ENCODE results near the gene NHSL2.
"Not testable (repeated sequence)": the region's sequence is repeated elsewhere in the genome, so short reads cannot be mapped to it uniquely, and the experiment has no call there.

Gene NHSL2

GRCh38 chrX:72058346-72058745 is 147.7 kb downstream of the NHSL2 start:
- not testable (repeated sequence) for H3K27ac Mint-ChIP-seq (ENCODE audit: low read depth); ATAC-seq (replicated peaks; ENCODE audit: extremely low read depth, poor library complexity, severe bottlenecking); DNase-seq (ENCODE audit: low spot score in 2 of 2); H3K27me3 Mint-ChIP-seq; H3K36me3 Mint-ChIP-seq (ENCODE audit: insufficient read depth); H3K9me3 Mint-ChIP-seq; H3K4me3 Mint-ChIP-seq
- H3K4me1 Mint-ChIP-seq, result peaks cover 15% of the 10 kb centered on the region

GRCh38 chrX:72060196-72060920 is 149.7 kb downstream of the NHSL2 start:
- no peak overlapping the region for H3K27ac Mint-ChIP-seq (ENCODE audit: low read depth)
- peaks cover 6% of the 10 kb centered on the region for H3K27me3 Mint-ChIP-seq
- no peaks in the 10 kb centered on the region for H3K9me3 Mint-ChIP-seq
- ATAC-seq (replicated peaks; ENCODE audit: extremely low read depth, poor library complexity, severe bottlenecking), result no peak
- H3K36me3 Mint-ChIP-seq (ENCODE audit: insufficient read depth), result peaks cover 3% of the 10 kb centered on the region
- no peak overlapping the region for H3K4me3 Mint-ChIP-seq
- no peak for DNase-seq (ENCODE audit: low spot score in 2 of 2)
- H3K4me1 Mint-ChIP-seq, result peaks cover 11% of the 10 kb centered on the region

GRCh38 chrX:72060921-72061490 is 150.4 kb downstream of the NHSL2 start:
- DNase-seq (ENCODE audit: low spot score in 2 of 2), result no peak
- ATAC-seq (replicated peaks; ENCODE audit: extremely low read depth, poor library complexity, severe bottlenecking), result no peak
- H3K36me3 Mint-ChIP-seq (ENCODE audit: insufficient read depth), result peaks cover 3% of the 10 kb centered on the region
- H3K4me1 Mint-ChIP-seq, result peaks cover 11% of the 10 kb centered on the region
- H3K9me3 Mint-ChIP-seq, result no peaks in the 10 kb centered on the region
- no peak overlapping the region for H3K4me3 Mint-ChIP-seq
- no peak overlapping the region for H3K27ac Mint-ChIP-seq (ENCODE audit: low read depth)
- peaks cover 13% of the 10 kb centered on the region for H3K27me3 Mint-ChIP-seq

GRCh38 chrX:72062916-72063315 is 152.3 kb downstream of the NHSL2 start:
- Mint-ChIP-seq H3K27me3 (peaks cover 26% of the 10 kb centered on the region), H3K36me3 (ENCODE audit: insufficient read depth) (peaks cover 3% of the 10 kb centered on the region), H3K4me3 (no peak overlapping the region), H3K27ac (ENCODE audit: low read depth) (no peak overlapping the region), H3K9me3 (no peaks in the 10 kb centered on the region), H3K4me1 (peaks cover 11% of the 10 kb centered on the region)
- no peak for DNase-seq (ENCODE audit: low spot score in 2 of 2)
- ATAC-seq (replicated peaks; ENCODE audit: extremely low read depth, poor library complexity, severe bottlenecking), result no peak

GRCh38 chrX:72069350-72070160 is 158.9 kb downstream of the NHSL2 start:
- Mint-ChIP-seq H3K9me3 (no peaks in the 10 kb centered on the region), H3K4me3 (peak overlapping the region; percentile 69)
- ATAC-seq (replicated peaks; ENCODE audit: extremely low read depth, poor library complexity, severe bottlenecking), result no peak

GRCh38 chrX:72071213-72071612 is 160.6 kb downstream of the NHSL2 start:
- Mint-ChIP-seq H3K27ac (ENCODE audit: low read depth) (peak overlapping the region; percentile 6), H3K27me3 (peaks cover 60% of the 10 kb centered on the region)

More at GRCh38 chrX:72069350-72070160, 158.9 kb downstream of the NHSL2 start:
- DNase-seq (ENCODE audit: low spot score in 2 of 2), result no peak
- no peak overlapping the region for H3K27ac Mint-ChIP-seq (ENCODE audit: low read depth)
- peaks cover 10% of the 10 kb centered on the region for H3K36me3 Mint-ChIP-seq (ENCODE audit: insufficient read depth)
- peaks cover 20% of the 10 kb centered on the region for H3K4me1 Mint-ChIP-seq
- H3K27me3 Mint-ChIP-seq, result peaks cover 75% of the 10 kb centered on the region

GRCh38 chrX:72073633-72074032 is 163.0 kb downstream of the NHSL2 start:
- H3K9me3 Mint-ChIP-seq, result no peaks in the 10 kb centered on the region
- no peak overlapping the region for H3K4me3 Mint-ChIP-seq
- peaks cover 42% of the 10 kb centered on the region for H3K27me3 Mint-ChIP-seq
- ATAC-seq (replicated peaks; ENCODE audit: extremely low read depth, poor library complexity, severe bottlenecking), result no peak
- DNase-seq (ENCODE audit: low spot score in 2 of 2), result no peak
- H3K4me1 Mint-ChIP-seq, result peaks cover 21% of the 10 kb centered on the region
- H3K36me3 Mint-ChIP-seq (ENCODE audit: insufficient read depth), result peaks cover 5% of the 10 kb centered on the region
- no peak overlapping the region for H3K27ac Mint-ChIP-seq (ENCODE audit: low read depth)

More at GRCh38 chrX:72071213-72071612, 160.6 kb downstream of the NHSL2 start:
- Mint-ChIP-seq H3K9me3 (no peaks in the 10 kb centered on the region), H3K4me3 (no peak overlapping the region), H3K36me3 (ENCODE audit: insufficient read depth) (peaks cover 8% of the 10 kb centered on the region), H3K4me1 (peaks cover 20% of the 10 kb centered on the region)
- ATAC-seq (replicated peaks; ENCODE audit: extremely low read depth, poor library complexity, severe bottlenecking) (no peak), DNase-seq (ENCODE audit: low spot score in 2 of 2) (no peak)

GRCh38 chrX:72078411-72078810 is 167.8 kb downstream of the NHSL2 start:
- no peak for DNase-seq (ENCODE audit: low spot score in 2 of 2)

GRCh38 chrX:72079607-72080006 is 169.0 kb downstream of the NHSL2 start:
- no peaks in the 10 kb centered on the region for H3K9me3 Mint-ChIP-seq
- H3K36me3 Mint-ChIP-seq (ENCODE audit: insufficient read depth), result no peaks in the 10 kb centered on the region
- ATAC-seq (replicated peaks; ENCODE audit: extremely low read depth, poor library complexity, severe bottlenecking), result no peak
- H3K27ac Mint-ChIP-seq (ENCODE audit: low read depth), result no peak overlapping the region
- H3K27me3 Mint-ChIP-seq, result no peaks in the 10 kb centered on the region
- no peak for DNase-seq (ENCODE audit: low spot score in 2 of 2)
- H3K4me1 Mint-ChIP-seq, result peaks cover 13% of the 10 kb centered on the region
- no peak overlapping the region for H3K4me3 Mint-ChIP-seq

More at GRCh38 chrX:72078411-72078810, 167.8 kb downstream of the NHSL2 start:
- H3K4me3 Mint-ChIP-seq, result no peak overlapping the region
- H3K36me3 Mint-ChIP-seq (ENCODE audit: insufficient read depth), result peaks cover under 1% of the 10 kb centered on the region
- no peak for ATAC-seq (replicated peaks; ENCODE audit: extremely low read depth, poor library complexity, severe bottlenecking)
- peaks cover 13% of the 10 kb centered on the region for H3K4me1 Mint-ChIP-seq
- no peak overlapping the region for H3K27ac Mint-ChIP-seq (ENCODE audit: low read depth)
- H3K9me3 Mint-ChIP-seq, result no peaks in the 10 kb centered on the region
- H3K27me3 Mint-ChIP-seq, result no peaks in the 10 kb centered on the region

GRCh38 chrX:72080150-72080549 is 169.5 kb downstream of the NHSL2 start:
- H3K36me3 Mint-ChIP-seq (ENCODE audit: insufficient read depth), result no peaks in the 10 kb centered on the region
- no peak for ATAC-seq (replicated peaks; ENCODE audit: extremely low read depth, poor library complexity, severe bottlenecking)
- no peaks in the 10 kb centered on the region for H3K9me3 Mint-ChIP-seq
- no peak overlapping the region for H3K4me3 Mint-ChIP-seq
- H3K27me3 Mint-ChIP-seq, result no peaks in the 10 kb centered on the region
- DNase-seq (ENCODE audit: low spot score in 2 of 2), result no peak
- H3K4me1 Mint-ChIP-seq, result peaks cover 13% of the 10 kb centered on the region
- no peak overlapping the region for H3K27ac Mint-ChIP-seq (ENCODE audit: low read depth)

GRCh38 chrX:72080800-72081199 is 170.2 kb downstream of the NHSL2 start:
- Mint-ChIP-seq H3K4me3 (no peak overlapping the region), H3K4me1 (peaks cover 13% of the 10 kb centered on the region), H3K27me3 (no peaks in the 10 kb centered on the region), H3K36me3 (ENCODE audit: insufficient read depth) (no peaks in the 10 kb centered on the region), H3K27ac (ENCODE audit: low read depth) (no peak overlapping the region), H3K9me3 (no peaks in the 10 kb centered on the region)
- ATAC-seq (replicated peaks; ENCODE audit: extremely low read depth, poor library complexity, severe bottlenecking), result no peak
- DNase-seq (ENCODE audit: low spot score in 2 of 2), result no peak

GRCh38 chrX:72081605-72082320 is 171.1 kb downstream of the NHSL2 start:
- peak overlapping the region; percentile 67 for H3K27ac Mint-ChIP-seq (ENCODE audit: low read depth)
- H3K9me3 Mint-ChIP-seq, result no peaks in the 10 kb centered on the region
- H3K4me3 Mint-ChIP-seq, result no peak overlapping the region
- H3K27me3 Mint-ChIP-seq, result no peaks in the 10 kb centered on the region
- peaks cover 13% of the 10 kb centered on the region for H3K4me1 Mint-ChIP-seq
- no peaks in the 10 kb centered on the region for H3K36me3 Mint-ChIP-seq (ENCODE audit: insufficient read depth)
- DNase-seq (ENCODE audit: low spot score in 2 of 2) (no peak), ATAC-seq (replicated peaks; ENCODE audit: extremely low read depth, poor library complexity, severe bottlenecking) (no peak)
